ENCODE results near the gene CD164. TPM values are rescaled to one million over a fixed set of nuclear protein-coding genes. Genes with fewer than 3 reads are reported as not detected.

CD164 gene
- total RNA-seq, 1 donor from 2014 or later, result 115 TPM

DNA sequence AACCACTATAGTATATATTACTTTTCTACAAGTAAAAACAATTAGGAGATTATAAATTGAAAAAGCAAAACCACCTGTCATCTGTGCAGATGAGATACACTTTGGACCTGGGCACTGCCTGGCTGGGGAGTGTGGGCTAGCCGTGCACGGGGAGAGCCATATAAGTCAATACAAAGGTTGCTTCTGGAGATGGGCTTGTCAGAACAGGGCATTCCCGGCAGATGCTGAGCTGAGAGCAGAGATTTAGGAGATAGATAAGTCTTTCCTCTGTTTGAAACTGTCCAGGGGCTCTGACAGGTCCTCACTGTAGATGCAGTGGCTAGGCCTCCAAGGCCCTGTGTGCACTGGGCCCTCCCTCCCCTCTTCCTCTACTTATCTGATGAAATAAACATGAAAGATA is 34.5 kb downstream of the CD164 start:
- H3K9me3 ChIP-seq, result no peaks in the 10 kb centered on the region
- TF ChIP-seq POLR2A (IDR thresholded peaks at IDR 0.05) (no peak), POLR2AphosphoS5 (IDR thresholded peaks at IDR 0.05; ENCODE audit: insufficient read depth in 1 of 2, low read depth in 1 of 2) (no peak)
- TF ChIP-seq, protein P1, sequence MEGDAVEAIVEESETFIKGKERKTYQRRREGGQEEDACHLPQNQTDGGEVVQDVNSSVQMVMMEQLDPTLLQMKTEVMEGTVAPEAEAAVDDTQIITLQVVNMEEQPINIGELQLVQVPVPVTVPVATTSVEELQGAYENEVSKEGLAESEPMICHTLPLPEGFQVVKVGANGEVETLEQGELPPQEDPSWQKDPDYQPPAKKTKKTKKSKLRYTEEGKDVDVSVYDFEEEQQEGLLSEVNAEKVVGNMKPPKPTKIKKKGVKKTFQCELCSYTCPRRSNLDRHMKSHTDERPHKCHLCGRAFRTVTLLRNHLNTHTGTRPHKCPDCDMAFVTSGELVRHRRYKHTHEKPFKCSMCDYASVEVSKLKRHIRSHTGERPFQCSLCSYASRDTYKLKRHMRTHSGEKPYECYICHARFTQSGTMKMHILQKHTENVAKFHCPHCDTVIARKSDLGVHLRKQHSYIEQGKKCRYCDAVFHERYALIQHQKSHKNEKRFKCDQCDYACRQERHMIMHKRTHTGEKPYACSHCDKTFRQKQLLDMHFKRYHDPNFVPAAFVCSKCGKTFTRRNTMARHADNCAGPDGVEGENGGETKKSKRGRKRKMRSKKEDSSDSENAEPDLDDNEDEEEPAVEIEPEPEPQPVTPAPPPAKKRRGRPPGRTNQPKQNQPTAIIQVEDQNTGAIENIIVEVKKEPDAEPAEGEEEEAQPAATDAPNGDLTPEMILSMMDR (IDR thresholded peaks at IDR 0.05), result no peak
- no peak for DNase-seq (ENCODE audit: extremely low spot score in 2 of 2)
- no peaks in the 10 kb centered on the region for H3K27me3 ChIP-seq
- H3K27ac ChIP-seq, result no peak overlapping the region
- peaks cover 32% of the 10 kb centered on the region for H3K4me1 ChIP-seq
- H3K36me3 ChIP-seq, result no peaks in the 10 kb centered on the region
- intact Hi-C loops (cut with DNase I), result no loop called here
- no peak overlapping the region for H3K4me3 ChIP-seq

DNA sequence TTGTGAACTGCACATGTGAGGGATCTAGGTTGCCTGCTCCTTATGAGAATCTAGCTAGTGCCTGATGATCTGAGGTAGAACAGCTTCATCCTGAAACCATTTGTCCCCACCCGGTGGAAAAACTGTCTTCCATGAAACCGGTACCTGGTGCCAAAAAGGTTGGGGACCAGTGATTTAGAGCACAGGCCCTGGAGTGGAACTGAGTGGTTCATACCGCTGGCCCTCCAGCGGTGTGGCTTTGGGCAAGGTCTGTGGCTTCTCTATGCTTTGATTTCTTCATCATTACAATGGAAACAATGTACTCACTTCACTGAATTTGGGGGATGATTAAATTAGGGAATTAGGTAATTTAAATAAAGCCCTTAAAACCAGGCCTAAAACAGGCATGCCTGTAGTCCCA is 36.3 kb downstream of the CD164 start:
- Histone ChIP-seq H3K36me3 (no peaks in the 10 kb centered on the region), H3K27me3 (no peaks in the 10 kb centered on the region), H3K4me1 (peaks cover 18% of the 10 kb centered on the region), H3K9me3 (no peaks in the 10 kb centered on the region), H3K4me3 (no peak overlapping the region), H3K27ac (no peak overlapping the region)
- intact Hi-C loops (cut with DNase I), result no loop called here
- DNase-seq (ENCODE audit: extremely low spot score in 2 of 2), result no peak
- TF ChIP-seq POLR2A (IDR thresholded peaks at IDR 0.05) (no peak), POLR2AphosphoS5 (IDR thresholded peaks at IDR 0.05; ENCODE audit: insufficient read depth in 1 of 2, low read depth in 1 of 2) (no peak)
- TF ChIP-seq, protein P1 (IDR thresholded peaks at IDR 0.05), result no peak

DNA sequence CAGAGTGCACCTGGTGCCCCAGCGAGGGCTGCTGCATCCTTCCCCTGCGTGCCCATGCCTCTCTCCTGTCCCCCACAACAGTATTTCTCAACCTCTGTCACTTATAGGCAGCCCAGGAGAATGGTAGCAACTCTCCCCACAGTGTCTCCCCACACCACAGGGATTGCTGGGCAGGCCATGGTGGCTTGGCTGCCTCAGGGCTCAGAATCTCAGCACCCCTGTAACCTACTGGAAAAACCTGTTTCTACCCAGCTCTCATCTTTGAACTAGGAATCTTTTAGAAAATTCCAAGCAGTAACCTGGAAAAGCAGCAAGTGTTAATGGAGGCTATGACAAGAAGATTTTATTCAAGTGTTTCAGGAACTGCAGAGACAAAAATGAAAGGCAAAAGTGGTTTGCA is 38.0 kb downstream of the CD164 start:
- no peak for DNase-seq (ENCODE audit: extremely low spot score in 2 of 2)
- intact Hi-C loops (cut with DNase I), result no loop called here
- peaks cover under 1% of the 10 kb centered on the region for H3K4me1 ChIP-seq
- no peaks in the 10 kb centered on the region for H3K27me3 ChIP-seq
- TF ChIP-seq POLR2AphosphoS5 (IDR thresholded peaks at IDR 0.05; ENCODE audit: insufficient read depth in 1 of 2, low read depth in 1 of 2) (no peak), POLR2A (IDR thresholded peaks at IDR 0.05) (no peak)
- no peak overlapping the region for H3K4me3 ChIP-seq
- H3K9me3 ChIP-seq, result no peaks in the 10 kb centered on the region
- H3K27ac ChIP-seq, result no peak overlapping the region
- no peaks in the 10 kb centered on the region for H3K36me3 ChIP-seq

DNA sequence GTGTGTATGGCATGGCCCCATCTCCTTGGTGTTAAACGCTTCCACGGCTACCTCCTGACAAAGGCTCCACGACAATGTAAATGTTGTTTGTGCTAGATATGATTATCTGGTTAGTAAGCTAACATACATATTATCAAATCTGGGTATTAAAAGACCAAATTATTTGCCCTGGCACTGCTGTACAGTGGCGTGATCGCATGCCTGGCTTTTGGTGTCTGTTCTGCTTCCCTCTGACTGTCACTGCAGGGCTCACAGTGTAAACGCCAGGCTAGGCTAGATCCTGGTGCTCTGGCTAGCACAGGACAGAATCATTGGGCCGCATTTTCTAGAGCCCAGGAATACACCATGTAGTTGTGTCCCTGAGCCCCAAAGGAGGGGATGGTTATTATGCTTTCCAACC is 38.7 kb downstream of the CD164 start:
- TF ChIP-seq POLR2A (IDR thresholded peaks at IDR 0.05) (no peak), POLR2AphosphoS5 (IDR thresholded peaks at IDR 0.05; ENCODE audit: insufficient read depth in 1 of 2, low read depth in 1 of 2) (no peak)
- TF ChIP-seq, protein P1 (IDR thresholded peaks at IDR 0.05), result no peak
- H3K27me3 ChIP-seq, result no peaks in the 10 kb centered on the region
- no peak overlapping the region for H3K4me3 ChIP-seq
- H3K27ac ChIP-seq, result no peak overlapping the region
- peak in 1 of 2 donors; percentile 27 for DNase-seq (ENCODE audit: extremely low spot score in 2 of 2)
- intact Hi-C loops (cut with DNase I), result no loop called here
- H3K36me3 ChIP-seq, result no peaks in the 10 kb centered on the region
- H3K9me3 ChIP-seq, result no peaks in the 10 kb centered on the region
- H3K4me1 ChIP-seq, result no peaks in the 10 kb centered on the region

DNA sequence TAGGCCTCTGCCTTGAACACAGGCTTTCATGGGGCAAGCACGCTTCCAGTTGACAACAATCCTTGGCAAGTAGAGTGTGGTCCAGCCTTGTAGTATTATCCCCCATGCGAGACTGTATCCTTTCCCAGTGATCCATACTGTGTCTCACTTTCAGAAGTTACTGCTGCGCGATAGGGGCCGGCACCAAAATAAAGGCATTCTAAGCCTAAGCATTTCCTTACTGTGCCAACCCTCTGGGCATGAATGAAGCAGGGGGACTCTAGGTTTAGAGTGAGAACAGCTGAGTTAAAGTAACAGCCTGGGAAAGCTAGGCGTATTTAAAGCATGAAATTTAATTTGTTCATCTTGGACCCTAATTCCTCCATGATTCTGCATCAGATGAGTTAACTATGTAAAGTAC is 39.4 kb downstream of the CD164 start:
- Histone ChIP-seq H3K4me3 (no peak overlapping the region), H3K9me3 (no peaks in the 10 kb centered on the region), H3K4me1 (no peaks in the 10 kb centered on the region), H3K36me3 (no peaks in the 10 kb centered on the region), H3K27ac (no peak overlapping the region), H3K27me3 (no peaks in the 10 kb centered on the region)
- intact Hi-C loops (cut with DNase I), result no loop called here
- TF ChIP-seq POLR2A (IDR thresholded peaks at IDR 0.05) (no peak), POLR2AphosphoS5 (IDR thresholded peaks at IDR 0.05; ENCODE audit: insufficient read depth in 1 of 2, low read depth in 1 of 2) (no peak)
- TF ChIP-seq, protein P1 (IDR thresholded peaks at IDR 0.05), result no peak
- peak in 1 of 2 donors; percentile 37 for DNase-seq (ENCODE audit: extremely low spot score in 2 of 2)

Data from vagina (tissue), 2 donors.